GM18511 (cell line): ENCODE results near the gene POLR1A.

ENCODE experiments used
- ATAC-seq: cut with Tn5 transposase; IDR thresholded peaks from one replicate; pipeline ENCODE4 v1.9.1; 2021; ENCODE audit warnings: mild to moderate bottlenecking, moderate library complexity; ENCODE audit not compliant: unreplicated experiment

Gene POLR1A

DNA sequence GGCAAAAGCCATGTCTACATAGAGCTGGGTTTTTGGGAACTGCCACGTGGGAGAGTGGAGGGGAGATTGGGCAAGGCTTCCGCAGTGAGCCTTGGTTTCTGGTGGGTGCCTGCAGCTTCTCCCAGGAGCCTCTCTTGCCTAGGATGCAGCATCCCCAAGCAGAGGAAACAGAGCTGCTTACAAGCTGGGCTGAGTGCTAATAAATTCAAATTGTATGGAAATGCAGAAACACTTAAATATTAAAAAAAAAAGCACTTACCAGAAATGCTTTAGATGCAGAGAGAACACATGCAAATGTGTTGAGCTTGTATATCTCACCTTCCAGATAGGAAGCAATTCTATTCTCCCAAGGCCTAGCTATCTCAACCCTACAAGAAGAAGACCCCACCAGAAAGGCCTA, 120.9 kb downstream of the POLR1A start:
- ATAC-seq = no peak

DNA sequence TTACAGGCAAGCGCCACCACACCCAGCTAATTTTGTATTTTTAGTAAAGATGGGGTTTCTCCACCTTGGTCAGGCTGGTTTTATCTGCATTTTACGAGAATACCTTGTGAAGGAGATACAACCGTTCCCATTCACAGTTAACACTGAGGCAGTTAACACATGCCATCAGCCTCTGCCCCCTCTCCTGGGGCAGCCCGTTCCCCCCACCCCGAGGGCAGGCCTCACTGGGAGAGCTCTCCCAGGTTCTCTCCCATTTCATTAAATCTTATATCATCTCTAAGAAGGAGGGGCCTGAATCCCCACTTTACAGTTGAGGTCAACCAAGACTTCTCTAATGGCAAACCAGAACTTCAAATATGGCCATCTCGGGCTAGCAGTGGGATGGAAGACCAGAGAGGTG, 121.9 kb downstream of the POLR1A start:
- no peak for ATAC-seq

DNA sequence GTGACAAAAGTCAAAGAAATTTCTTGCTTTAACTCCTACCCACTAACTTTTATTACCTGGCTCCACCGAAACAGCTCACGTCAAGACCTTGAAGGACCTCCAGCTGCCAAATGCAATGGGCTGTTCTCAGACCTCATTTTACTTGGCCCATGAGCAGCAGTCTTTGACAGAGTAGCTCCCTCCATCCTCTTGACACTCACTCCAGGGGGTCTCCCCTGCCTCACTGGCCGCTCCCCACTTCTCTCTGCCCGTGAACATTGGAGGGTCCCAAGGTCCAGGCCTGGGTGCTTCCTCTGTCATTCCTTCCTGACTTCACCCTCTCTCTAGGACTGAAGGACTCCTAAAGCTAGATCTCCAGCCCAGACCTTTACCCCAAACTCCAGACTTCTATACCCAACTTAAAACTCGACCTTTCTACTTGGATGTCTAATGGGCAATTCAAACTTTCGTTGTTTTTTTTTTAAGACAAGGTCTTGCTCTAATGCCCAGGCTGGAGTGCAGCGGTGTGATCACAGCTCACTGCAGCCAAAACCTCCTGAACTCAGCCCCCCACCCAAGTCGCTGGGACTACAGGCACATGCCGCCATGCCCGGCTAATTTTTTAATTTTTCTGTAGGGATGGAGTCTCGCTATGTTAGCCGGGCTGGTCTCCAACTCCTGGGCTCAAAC, 124.0 kb downstream of the POLR1A start:
- ATAC-seq = no peak

DNA sequence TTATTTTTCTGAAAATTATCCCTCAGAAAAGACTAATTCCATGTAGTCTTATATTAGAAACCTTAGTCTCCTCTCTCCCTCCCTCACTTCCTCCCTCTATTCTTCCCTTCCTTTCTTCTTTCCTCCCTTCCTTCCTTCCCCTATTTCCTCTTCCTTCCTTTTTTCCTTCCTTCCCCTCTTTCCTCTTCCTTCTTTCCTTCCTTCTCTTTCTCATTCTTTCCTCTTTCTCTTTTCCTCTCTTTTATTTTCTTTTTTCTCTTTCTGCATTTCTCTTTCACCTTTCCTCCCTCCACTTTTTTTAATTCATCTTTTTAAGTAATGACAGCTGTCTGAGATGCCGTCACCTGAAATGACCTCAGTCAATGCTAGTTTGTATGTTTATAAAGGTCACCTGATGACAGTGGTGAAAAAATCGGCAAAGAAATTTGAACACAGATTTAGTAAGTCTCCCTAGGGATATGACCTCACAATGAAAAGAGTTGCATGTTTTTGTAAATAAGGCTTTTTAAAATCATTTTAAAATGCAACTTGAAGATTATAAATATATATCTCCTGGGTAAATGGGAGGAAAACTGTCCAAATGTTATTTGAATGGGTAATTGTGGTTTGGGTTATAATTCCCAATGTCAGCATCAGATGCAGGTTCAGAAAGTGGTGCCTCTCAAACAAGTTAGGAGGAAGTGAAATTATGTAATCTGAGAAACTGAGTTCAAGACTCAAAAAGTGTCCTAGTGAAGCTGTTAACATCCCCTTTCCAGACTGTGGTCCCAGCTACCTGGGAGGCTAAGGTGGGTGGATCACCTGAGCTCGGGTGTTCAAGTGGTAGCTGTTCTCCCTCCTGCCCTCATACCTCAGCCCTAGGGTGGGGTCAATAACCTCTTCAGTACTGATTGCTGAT, 126.6 kb downstream of the POLR1A start:
- no peak for ATAC-seq

DNA sequence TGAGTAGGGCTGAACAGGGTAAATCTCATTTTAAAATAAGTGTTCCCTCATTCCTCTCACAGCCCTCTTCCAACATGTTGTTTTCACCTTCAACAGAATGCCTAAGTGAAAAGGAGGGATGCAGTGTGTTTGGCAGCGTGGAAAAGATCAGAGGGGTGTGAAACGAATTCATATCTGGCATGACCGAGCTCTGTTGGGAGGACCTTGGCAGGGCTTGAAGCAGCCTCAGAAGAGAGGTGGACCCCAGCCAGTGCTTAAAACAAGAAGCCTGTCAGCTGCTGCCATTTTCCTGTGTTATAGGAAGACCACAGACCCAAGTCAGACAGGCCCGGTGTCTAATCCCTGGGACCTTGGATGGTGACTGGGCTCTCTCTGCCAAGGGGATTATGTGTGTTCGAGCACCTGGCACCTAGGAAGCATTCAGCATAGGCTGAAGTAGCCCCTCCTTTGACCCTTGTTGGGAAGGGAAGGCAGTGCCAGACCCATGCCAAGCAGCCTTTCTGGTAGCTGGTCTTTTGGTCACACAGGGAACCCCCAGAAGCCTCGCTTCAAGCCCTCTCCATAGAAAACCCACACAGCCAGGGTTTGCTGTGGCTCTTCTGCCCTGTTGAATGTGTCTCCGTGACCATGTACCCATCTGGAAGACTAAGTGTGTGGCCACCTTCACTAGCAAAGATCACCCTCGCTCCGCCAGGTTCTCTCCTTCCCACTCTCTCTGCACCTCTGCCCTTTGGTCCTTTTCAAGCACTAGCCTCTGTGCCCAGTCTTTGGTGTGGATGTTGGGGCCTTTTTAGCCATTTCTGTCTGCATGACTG, 129.4 kb downstream of the POLR1A start:
- ATAC-seq = no peak

DNA sequence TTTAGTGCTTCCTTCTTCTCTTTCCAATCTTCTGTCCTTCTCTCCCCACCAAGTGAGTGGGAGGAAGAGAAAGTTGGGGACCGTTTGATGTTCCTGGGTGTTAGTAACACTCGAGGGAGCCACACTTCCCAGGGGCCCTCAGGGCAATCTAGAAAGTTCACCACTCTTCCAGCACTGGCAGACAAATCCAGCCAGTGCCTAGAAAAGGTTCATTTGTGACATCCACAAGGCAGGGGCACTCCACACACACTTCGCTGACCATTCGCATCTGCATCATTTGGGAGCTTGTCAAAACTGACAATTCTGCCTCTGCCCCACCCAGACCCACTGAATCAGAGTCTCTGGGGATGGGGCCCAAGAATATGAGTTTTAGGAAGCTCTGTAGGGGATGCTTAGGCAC, 130.1 kb downstream of the POLR1A start:
- ATAC-seq = no peak

DNA sequence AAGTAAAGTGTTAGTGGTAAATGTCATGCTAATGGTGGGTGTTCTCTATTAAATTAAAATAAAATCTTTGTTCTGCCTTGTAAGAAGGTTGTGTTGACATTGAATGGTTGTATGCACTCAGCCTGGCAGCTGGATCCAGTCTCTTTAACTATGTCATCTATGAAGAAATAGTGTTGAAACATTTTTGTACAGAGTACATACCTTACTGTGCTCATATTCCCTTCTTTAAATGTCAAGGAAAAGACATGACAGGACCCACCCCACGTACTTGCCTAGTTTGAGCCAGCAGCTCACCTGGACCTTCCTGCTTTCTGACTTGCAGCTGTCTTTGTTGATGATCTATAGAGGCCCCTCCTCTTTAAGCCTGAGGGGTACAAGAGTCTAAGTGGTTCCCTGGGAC, 131.3 kb downstream of the POLR1A start:
- ATAC-seq = no peak

DNA sequence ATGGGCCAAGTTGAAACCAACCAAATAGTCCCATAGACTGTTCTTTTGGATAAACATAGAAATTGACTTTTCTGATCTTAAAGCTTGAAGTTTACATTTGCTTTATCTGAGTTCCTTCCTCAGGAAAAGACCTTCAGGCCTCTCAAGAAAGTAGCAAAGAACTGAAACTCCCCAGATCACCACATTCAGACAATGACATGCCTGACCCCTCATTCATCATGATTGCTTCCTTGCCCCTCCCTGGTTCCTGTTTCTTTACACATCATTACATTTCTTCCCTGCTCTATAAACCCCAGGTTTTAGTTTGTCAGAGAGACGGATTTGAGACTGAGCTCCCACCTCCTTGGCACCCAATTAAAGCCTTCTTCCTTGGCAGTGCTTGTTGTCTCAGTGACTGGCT, 133.3 kb downstream of the POLR1A start:
- ATAC-seq = no peak

DNA sequence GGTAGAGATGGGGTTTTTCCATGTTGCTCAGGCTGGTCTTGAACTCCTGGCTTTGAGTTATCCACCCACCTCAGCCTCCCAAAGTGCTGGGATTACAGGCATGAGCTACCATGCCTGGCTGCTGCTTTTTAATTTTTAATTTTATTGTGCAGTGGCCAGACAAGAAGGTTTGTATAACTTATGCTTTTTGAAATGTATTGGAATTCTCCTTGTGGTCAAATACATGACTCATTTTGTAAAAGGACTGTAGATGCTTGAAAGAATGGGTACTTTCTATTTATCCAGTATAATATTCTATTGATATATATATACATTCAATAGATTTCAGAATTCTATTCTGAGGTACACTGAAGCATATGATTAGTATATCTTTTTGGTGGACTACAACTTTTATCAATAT, 134.3 kb downstream of the POLR1A start:
- ATAC-seq = no peak
